Vagina (tissue), 2 donors: ENCODE data around the gene PTCH2. TPM values are rescaled to one million over a fixed set of nuclear protein-coding genes. Genes with fewer than 3 reads are reported as not detected.

ENCODE experiments used
- DNase-seq, 2 donors: peaks; one replicate each; pipeline ENCODE4 v3.0.0-alpha.2; 2017; ENCODE audit errors: extremely low spot score in 2 of 2
- H3K27ac ChIP-seq: fragments of 200-600 bp; sonication (generic); one replicate; pipeline ENCODE4 v1.5.1; 2019
- H3K27me3 ChIP-seq: fragments of 200-600 bp; sonication (generic); one replicate; pipeline ENCODE4 v1.5.1; 2019
- H3K36me3 ChIP-seq, 2 donors: fragments of 200-600 bp; sonication (generic); one replicate each; pipeline ENCODE4 v1.5.1; 2017 to 2019
- H3K4me1 ChIP-seq: fragments of 200-600 bp; sonication (generic); one replicate; pipeline ENCODE4 v1.5.1; 2019
- H3K4me3 ChIP-seq, 2 donors: fragments of 200-600 bp; sonication (generic); 1 replicate in 1 of 2; 2 replicates in 1 of 2; pipeline ENCODE4 v1.5.1; 2016 to 2019
- H3K9me3 ChIP-seq: fragments of 200-600 bp; sonication (generic); one replicate; pipeline ENCODE4 v1.5.1; 2019
- POLR2A ChIP-seq, 2 donors: fragments of 450-650 bp; IDR thresholded peaks; one replicate each; pipeline ENCODE4 v1.6.1; 2017; ENCODE audit warnings: antibody characterized with exemption in 2 of 2, mild to moderate bottlenecking in 2 of 2, moderate library complexity in 2 of 2
- POLR2AphosphoS5 ChIP-seq, 2 donors: sonication (generic); formaldehyde crosslinking; IDR thresholded peaks; one replicate each; pipeline ENCODE4 v1.9.0; 2017; ENCODE audit warnings: antibody characterized with exemption in 2 of 2, mild to moderate bottlenecking in 2 of 2, low read depth in 1 of 2; ENCODE audit not compliant: insufficient read depth in 1 of 2
- intact Hi-C: fragments of 100-400 bp; cut with DNase I; formaldehyde crosslinking; loops from one replicate; pipeline ENCODE4 v1.15.1; 2023
- total RNA-seq: library from RNA; depleted of rRNA; stranded (reverse); fragments of >200 nt; gene quantifications from one replicate; pipeline ENCODE4 v1.2.3, GENCODE V29; 2016
- TF ChIP-seq, protein P1 (sequence below), 3 experiments: fragments of 450-650 bp in 2 of 3; fragments of 200-600 bp in 1 of 3; sonication (generic) in 1 of 3; IDR thresholded peaks; one replicate each; pipeline ENCODE4 v1.5.1; 2017 to 2019; ENCODE audit warnings: antibody characterized with exemption in 3 of 3, mild to moderate bottlenecking in 2 of 3, moderate library complexity in 2 of 3

The PTCH2 gene
- total RNA-seq, 1 donor from 2014 or later = 0.98 TPM

DNA sequence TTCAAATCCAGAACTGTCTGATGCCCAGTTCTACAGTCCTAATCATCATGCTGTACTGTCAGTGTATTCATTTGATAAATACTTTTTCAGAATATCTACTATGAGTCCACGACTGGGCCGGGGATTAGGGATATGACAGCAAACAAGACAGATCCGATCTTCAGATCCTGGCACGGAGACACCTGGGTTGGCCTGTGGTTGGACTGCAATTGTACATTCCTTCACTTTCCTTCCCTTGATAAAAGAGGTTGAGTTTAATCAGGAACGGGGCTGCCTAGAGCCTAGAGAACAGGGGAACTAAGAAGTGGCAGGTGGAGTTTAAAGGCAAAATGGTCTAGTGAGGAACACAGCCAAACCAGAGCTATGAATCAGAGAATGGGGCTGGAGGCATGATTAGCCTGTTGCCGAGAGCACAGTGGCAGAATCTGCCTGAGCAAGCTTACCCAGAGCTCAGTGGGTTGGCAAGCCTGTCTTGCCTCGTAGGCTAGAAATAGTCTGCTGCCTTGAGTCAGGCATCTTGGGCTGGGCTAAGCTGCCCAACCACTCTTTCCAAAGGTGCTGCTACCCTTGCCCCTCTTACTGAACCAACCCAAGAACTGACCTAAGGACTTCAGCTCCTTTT, 38.1 kb upstream of the PTCH2 start:
- H3K27ac ChIP-seq = no peak overlapping the region

DNA sequence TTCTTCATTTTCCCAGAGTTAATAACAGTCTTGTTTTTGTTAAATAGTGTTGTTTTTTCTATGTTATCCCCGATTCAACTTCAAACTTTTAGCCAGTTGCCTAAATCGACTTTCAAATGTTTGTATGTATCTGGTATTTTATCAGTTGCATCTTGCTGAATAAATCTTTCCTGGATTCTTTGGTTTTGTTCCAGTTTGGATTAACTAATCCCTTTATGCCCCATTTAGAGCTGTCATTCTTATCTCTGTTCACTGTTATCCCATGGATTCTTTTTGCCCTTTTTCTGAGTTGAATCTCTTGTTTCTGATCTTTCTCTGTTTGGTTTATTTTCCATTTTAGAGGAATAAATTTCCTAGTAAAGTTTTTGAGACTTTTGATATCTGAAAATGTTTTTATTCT, 31.1 kb upstream of the PTCH2 start:
- no peaks in the 10 kb centered on the region for H3K4me1 ChIP-seq
- no peak for DNase-seq
- H3K36me3 ChIP-seq = peaks cover 0 to 18% of the 10 kb centered on the region in 2 donors
- H3K4me3 ChIP-seq = no peak overlapping the region
- H3K27me3 ChIP-seq = no peaks in the 10 kb centered on the region
- H3K9me3 ChIP-seq = no peaks in the 10 kb centered on the region
- TF ChIP-seq POLR2A (IDR thresholded peaks at IDR 0.05) = no peak
- TF ChIP-seq, protein P1, sequence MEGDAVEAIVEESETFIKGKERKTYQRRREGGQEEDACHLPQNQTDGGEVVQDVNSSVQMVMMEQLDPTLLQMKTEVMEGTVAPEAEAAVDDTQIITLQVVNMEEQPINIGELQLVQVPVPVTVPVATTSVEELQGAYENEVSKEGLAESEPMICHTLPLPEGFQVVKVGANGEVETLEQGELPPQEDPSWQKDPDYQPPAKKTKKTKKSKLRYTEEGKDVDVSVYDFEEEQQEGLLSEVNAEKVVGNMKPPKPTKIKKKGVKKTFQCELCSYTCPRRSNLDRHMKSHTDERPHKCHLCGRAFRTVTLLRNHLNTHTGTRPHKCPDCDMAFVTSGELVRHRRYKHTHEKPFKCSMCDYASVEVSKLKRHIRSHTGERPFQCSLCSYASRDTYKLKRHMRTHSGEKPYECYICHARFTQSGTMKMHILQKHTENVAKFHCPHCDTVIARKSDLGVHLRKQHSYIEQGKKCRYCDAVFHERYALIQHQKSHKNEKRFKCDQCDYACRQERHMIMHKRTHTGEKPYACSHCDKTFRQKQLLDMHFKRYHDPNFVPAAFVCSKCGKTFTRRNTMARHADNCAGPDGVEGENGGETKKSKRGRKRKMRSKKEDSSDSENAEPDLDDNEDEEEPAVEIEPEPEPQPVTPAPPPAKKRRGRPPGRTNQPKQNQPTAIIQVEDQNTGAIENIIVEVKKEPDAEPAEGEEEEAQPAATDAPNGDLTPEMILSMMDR (IDR thresholded peaks at IDR 0.05) = no peak
- no peak for TF ChIP-seq POLR2AphosphoS5 (IDR thresholded peaks at IDR 0.05; ENCODE audit: insufficient read depth in 1 of 2, low read depth in 1 of 2)
- H3K27ac ChIP-seq = no peak overlapping the region
- intact Hi-C loops = no loop called here

More for the DNA sequence above, 38.1 kb upstream of the PTCH2 start:
- Histone ChIP-seq H3K9me3 (no peaks in the 10 kb centered on the region), H3K4me1 (no peaks in the 10 kb centered on the region), H3K36me3 (peaks cover 0 to 15% of the 10 kb centered on the region in 2 donors), H3K4me3 (no peak overlapping the region), H3K27me3 (no peaks in the 10 kb centered on the region)
- no peak for TF ChIP-seq POLR2A (IDR thresholded peaks at IDR 0.05)
- TF ChIP-seq, protein P1 (IDR thresholded peaks at IDR 0.05) = no peak
- intact Hi-C loops = no loop called here
- DNase-seq = no peak

DNA sequence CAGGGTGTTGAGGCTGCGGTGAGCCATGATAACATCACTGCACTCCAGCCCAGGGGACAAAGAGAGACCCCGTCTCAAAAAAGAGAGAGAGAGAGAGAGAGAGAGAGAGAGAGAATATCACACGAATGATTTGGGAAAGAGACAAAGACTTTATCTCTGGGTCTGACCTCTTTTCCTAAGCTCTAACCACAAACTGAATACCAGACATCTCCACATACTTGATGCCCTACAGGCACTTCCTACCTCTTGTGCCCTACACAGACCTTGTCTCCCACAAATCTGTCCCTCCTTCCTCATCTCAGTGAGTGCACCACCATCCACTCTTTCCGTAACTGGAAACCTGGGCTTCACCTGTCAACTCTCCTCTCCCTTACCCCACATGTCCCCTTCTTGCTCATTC, 27.0 kb upstream of the PTCH2 start:
- Histone ChIP-seq H3K4me3 (no peak overlapping the region), H3K27ac (no peak overlapping the region), H3K4me1 (no peaks in the 10 kb centered on the region), H3K9me3 (no peaks in the 10 kb centered on the region), H3K36me3 (peaks cover 0 to 23% of the 10 kb centered on the region in 2 donors), H3K27me3 (no peaks in the 10 kb centered on the region)
- no peak for DNase-seq
- intact Hi-C loops = no loop called here
- TF ChIP-seq, protein P1 (IDR thresholded peaks at IDR 0.05) = no peak
- TF ChIP-seq POLR2AphosphoS5 (IDR thresholded peaks at IDR 0.05; ENCODE audit: insufficient read depth in 1 of 2, low read depth in 1 of 2) (no peak), POLR2A (IDR thresholded peaks at IDR 0.05) (no peak)

DNA sequence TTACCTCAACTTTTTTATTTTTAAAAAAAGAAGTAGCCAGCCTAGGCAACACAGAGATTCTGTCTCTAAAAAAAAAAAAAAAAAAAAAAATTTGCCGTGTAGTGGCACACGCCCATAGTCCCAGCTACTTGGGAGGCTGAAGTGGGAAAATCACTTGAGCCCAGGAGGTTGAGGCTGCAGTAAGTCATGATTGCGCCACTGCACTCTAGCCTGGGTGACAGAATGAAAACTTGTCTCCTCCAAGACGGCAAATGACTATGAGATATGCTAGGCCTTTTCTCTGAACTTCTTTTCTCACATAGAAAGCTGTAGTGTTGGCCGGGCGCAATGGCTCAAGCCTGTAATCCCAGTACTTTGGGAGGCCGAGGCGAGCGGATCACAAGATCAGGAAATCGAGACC, 24.7 kb upstream of the PTCH2 start:
- Histone ChIP-seq H3K36me3 (peaks cover 0 to 18% of the 10 kb centered on the region in 2 donors), H3K4me1 (no peaks in the 10 kb centered on the region), H3K27ac (no peak overlapping the region), H3K4me3 (no peak overlapping the region), H3K9me3 (no peaks in the 10 kb centered on the region), H3K27me3 (no peaks in the 10 kb centered on the region)
- TF ChIP-seq POLR2A (IDR thresholded peaks at IDR 0.05) = no peak
- TF ChIP-seq POLR2AphosphoS5 (IDR thresholded peaks at IDR 0.05; ENCODE audit: insufficient read depth in 1 of 2, low read depth in 1 of 2) = no peak
- TF ChIP-seq, protein P1 (IDR thresholded peaks at IDR 0.05) = no peak
- intact Hi-C loops = no loop called here
- DNase-seq = no peak

DNA sequence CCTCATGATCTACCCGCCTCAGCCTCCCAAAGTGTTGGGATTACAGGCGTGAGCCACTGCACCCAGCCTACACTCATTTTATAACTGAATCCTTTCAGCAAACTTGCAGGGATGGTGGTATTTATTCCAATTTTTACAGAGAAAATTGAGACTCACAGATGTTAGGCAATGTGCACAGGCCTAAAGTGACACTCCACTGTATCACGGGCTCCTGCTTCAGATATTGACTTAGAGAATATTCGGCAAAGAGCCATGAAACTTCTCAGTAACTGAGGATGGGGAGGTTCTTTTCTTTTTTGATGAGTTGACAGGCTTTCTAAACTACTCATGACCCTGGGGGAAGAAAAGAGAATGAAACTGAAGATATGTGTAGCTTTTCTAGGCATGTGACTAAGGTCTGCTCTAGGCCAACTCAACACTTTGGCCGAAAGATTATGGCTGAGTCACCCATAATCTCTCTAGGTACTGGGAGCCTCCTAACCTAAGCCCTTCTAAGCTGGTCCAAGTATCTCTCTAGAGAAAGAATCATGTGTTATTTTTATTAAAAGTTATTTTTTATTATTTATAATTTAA, 19.9 kb upstream of the PTCH2 start:
- DNase-seq = no peak
- intact Hi-C loops = no loop called here
- Histone ChIP-seq H3K36me3 (peaks cover 0 to 11% of the 10 kb centered on the region in 2 donors), H3K27ac (no peak overlapping the region), H3K9me3 (no peaks in the 10 kb centered on the region), H3K27me3 (no peaks in the 10 kb centered on the region), H3K4me3 (no peak overlapping the region), H3K4me1 (peaks cover 10% of the 10 kb centered on the region)
- TF ChIP-seq, protein P1 (IDR thresholded peaks at IDR 0.05) = no peak
- TF ChIP-seq POLR2A (IDR thresholded peaks at IDR 0.05) (no peak), POLR2AphosphoS5 (IDR thresholded peaks at IDR 0.05; ENCODE audit: insufficient read depth in 1 of 2, low read depth in 1 of 2) (no peak)
